ENCODE data around the gene RAP1GAP2. TPM values are rescaled to one million over a fixed set of nuclear protein-coding genes. Genes with fewer than 3 reads are reported as not detected.

RAP1GAP2 gene
- total RNA-seq, 1 donor from 2014 or later: 10.6 TPM

GRCh38 chr17:2795441-2796163 lies 636 bp upstream of the RAP1GAP2 start:
- TF ChIP-seq, protein P1, sequence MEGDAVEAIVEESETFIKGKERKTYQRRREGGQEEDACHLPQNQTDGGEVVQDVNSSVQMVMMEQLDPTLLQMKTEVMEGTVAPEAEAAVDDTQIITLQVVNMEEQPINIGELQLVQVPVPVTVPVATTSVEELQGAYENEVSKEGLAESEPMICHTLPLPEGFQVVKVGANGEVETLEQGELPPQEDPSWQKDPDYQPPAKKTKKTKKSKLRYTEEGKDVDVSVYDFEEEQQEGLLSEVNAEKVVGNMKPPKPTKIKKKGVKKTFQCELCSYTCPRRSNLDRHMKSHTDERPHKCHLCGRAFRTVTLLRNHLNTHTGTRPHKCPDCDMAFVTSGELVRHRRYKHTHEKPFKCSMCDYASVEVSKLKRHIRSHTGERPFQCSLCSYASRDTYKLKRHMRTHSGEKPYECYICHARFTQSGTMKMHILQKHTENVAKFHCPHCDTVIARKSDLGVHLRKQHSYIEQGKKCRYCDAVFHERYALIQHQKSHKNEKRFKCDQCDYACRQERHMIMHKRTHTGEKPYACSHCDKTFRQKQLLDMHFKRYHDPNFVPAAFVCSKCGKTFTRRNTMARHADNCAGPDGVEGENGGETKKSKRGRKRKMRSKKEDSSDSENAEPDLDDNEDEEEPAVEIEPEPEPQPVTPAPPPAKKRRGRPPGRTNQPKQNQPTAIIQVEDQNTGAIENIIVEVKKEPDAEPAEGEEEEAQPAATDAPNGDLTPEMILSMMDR (IDR thresholded peaks at IDR 0.05; ENCODE audit: unreplicated experiment): no peak
- peaks cover 6% of the 10 kb centered on the region for H3K4me1 Mint-ChIP-seq (ENCODE audit: unreplicated experiment)
- no peak for DNase-seq (ENCODE audit: low spot score)
- no peaks in the 10 kb centered on the region for H3K27me3 Mint-ChIP-seq (ENCODE audit: unreplicated experiment)
- no peaks in the 10 kb centered on the region for H3K9me3 Mint-ChIP-seq (ENCODE audit: unreplicated experiment)
- no peaks in the 10 kb centered on the region for H3K36me3 Mint-ChIP-seq (ENCODE audit: low read depth, unreplicated experiment)
- H3K4me3 Mint-ChIP-seq (ENCODE audit: unreplicated experiment): no peak overlapping the region
- H3K27ac Mint-ChIP-seq (ENCODE audit: unreplicated experiment): no peak overlapping the region

GRCh38 chr17:2797226-2797625 lies 988 bp downstream of the RAP1GAP2 start:
- H3K4me1 Mint-ChIP-seq (ENCODE audit: unreplicated experiment): no peaks in the 10 kb centered on the region
- H3K27ac Mint-ChIP-seq (ENCODE audit: unreplicated experiment): no peak overlapping the region
- no peaks in the 10 kb centered on the region for H3K27me3 Mint-ChIP-seq (ENCODE audit: unreplicated experiment)
- H3K9me3 Mint-ChIP-seq (ENCODE audit: unreplicated experiment): no peaks in the 10 kb centered on the region
- no peak for DNase-seq (ENCODE audit: low spot score)
- H3K36me3 Mint-ChIP-seq (ENCODE audit: low read depth, unreplicated experiment): no peaks in the 10 kb centered on the region
- no peak overlapping the region for H3K4me3 Mint-ChIP-seq (ENCODE audit: unreplicated experiment)
- TF ChIP-seq, protein P1 (IDR thresholded peaks at IDR 0.05; ENCODE audit: unreplicated experiment): no peak

DNA sequence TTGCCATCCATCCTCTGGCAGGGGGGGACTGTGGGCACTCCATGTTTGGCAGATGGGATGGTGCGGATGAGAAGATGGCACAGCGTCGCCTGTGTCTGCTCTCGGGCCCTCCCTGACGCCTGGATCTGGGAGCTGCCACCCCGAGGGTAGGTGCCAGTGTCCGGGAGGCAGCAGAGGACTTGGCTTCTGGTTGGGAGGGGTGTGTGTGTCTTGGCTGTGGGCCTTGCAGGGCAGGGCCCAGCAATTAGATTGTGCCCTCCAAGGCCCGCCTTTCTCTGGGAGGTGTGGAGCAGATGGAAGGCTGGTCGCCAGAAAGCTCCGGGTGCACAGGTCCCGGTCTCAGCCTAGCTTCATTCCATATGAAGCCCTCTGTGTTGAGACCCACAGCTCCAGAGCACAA lies 1.4 kb downstream of the RAP1GAP2 start:
- no peak overlapping the region for H3K27ac Mint-ChIP-seq (ENCODE audit: unreplicated experiment)
- H3K4me1 Mint-ChIP-seq (ENCODE audit: unreplicated experiment): no peaks in the 10 kb centered on the region

DNA sequence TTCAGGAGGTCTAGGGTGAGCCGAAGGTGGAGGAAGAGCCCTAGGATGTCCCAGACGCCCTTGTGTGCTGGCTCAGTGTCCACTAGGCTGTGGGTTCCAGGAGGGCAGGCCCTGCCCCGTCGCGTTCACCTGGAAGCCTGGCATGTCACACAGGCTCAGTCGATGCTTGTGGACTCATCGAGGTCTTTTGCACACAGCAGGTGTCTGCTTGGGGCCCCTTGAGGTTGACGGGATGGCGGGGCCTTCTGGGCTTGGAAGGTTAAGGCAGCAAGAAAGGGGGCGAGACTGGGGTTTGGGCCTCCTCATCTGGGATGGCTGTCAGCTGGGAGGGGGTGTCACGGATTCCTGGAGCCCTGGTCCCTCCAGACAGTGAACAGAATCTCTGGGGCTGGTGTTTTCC lies 1.9 kb downstream of the RAP1GAP2 start:
- no peak for DNase-seq (ENCODE audit: low spot score)
- Mint-ChIP-seq H3K4me1 (ENCODE audit: unreplicated experiment) (no peaks in the 10 kb centered on the region), H3K27me3 (ENCODE audit: unreplicated experiment) (peaks cover 1% of the 10 kb centered on the region), H3K4me3 (ENCODE audit: unreplicated experiment) (no peak overlapping the region), H3K9me3 (ENCODE audit: unreplicated experiment) (no peaks in the 10 kb centered on the region), H3K36me3 (ENCODE audit: low read depth, unreplicated experiment) (peaks cover 6% of the 10 kb centered on the region), H3K27ac (ENCODE audit: unreplicated experiment) (no peak overlapping the region)
- TF ChIP-seq, protein P1 (IDR thresholded peaks at IDR 0.05; ENCODE audit: unreplicated experiment): no peak

More for the DNA sequence above, 1.4 kb downstream of the RAP1GAP2 start:
- DNase-seq (ENCODE audit: low spot score): no peak
- no peaks in the 10 kb centered on the region for H3K9me3 Mint-ChIP-seq (ENCODE audit: unreplicated experiment)
- H3K4me3 Mint-ChIP-seq (ENCODE audit: unreplicated experiment): no peak overlapping the region
- H3K27me3 Mint-ChIP-seq (ENCODE audit: unreplicated experiment): no peaks in the 10 kb centered on the region
- peaks cover under 1% of the 10 kb centered on the region for H3K36me3 Mint-ChIP-seq (ENCODE audit: low read depth, unreplicated experiment)
- TF ChIP-seq, protein P1 (IDR thresholded peaks at IDR 0.05; ENCODE audit: unreplicated experiment): no peak

GRCh38 chr17:2798678-2799077 lies 2.4 kb downstream of the RAP1GAP2 start:
- peaks cover 1% of the 10 kb centered on the region for H3K27me3 Mint-ChIP-seq (ENCODE audit: unreplicated experiment)
- H3K9me3 Mint-ChIP-seq (ENCODE audit: unreplicated experiment): no peaks in the 10 kb centered on the region
- TF ChIP-seq, protein P1 (IDR thresholded peaks at IDR 0.05; ENCODE audit: unreplicated experiment): no peak
- no peak overlapping the region for H3K27ac Mint-ChIP-seq (ENCODE audit: unreplicated experiment)
- H3K36me3 Mint-ChIP-seq (ENCODE audit: low read depth, unreplicated experiment): peaks cover 6% of the 10 kb centered on the region
- no peak overlapping the region for H3K4me3 Mint-ChIP-seq (ENCODE audit: unreplicated experiment)
- no peaks in the 10 kb centered on the region for H3K4me1 Mint-ChIP-seq (ENCODE audit: unreplicated experiment)
- no peak for DNase-seq (ENCODE audit: low spot score)
